MM.1S (cell line): Measurements from ENCODE around the gene KDM4C.

Source experiments
- DNase-seq: peaks from one replicate; pipeline ENCODE4 v3.0.0-alpha.2; 2015
- H2AFZ ChIP-seq: fragments of 300-600 bp; sonication (generic); 2 replicates; pipeline ENCODE4 v1.6.0; 2016; ENCODE audit warnings: antibody characterized with exemption, low read length
- H3F3A ChIP-seq: fragments of 300-600 bp; sonication (generic); 2 replicates; pipeline ENCODE4 v1.6.1; 2016; ENCODE audit warnings: mild to moderate bottlenecking, antibody characterized with exemption, low read length, moderate library complexity, mixed read lengths; ENCODE audit not compliant: insufficient read depth
- H3K27ac ChIP-seq: fragments of 300-600 bp; sonication (generic); 2 replicates; pipeline ENCODE4 v1.5.1; 2016; ENCODE audit warnings: mild to moderate bottlenecking, low read length
- H3K27me3 ChIP-seq: fragments of 300-600 bp; sonication (generic); replicated peaks from 2 replicates; pipeline ENCODE4 v1.6.0; 2016; ENCODE audit warnings: low read length; ENCODE audit not compliant: insufficient read depth
- H3K36me3 ChIP-seq: fragments of 300-600 bp; sonication (generic); replicated peaks from 2 replicates; pipeline ENCODE4 v1.6.1; 2016; ENCODE audit warnings: mild to moderate bottlenecking, low read length, mixed read lengths; ENCODE audit not compliant: insufficient read depth
- H3K4me1 ChIP-seq: fragments of 300-600 bp; sonication (generic); 2 replicates; pipeline ENCODE4 v1.6.1; 2016; ENCODE audit warnings: low read length, mixed read lengths
- H3K4me2 ChIP-seq: fragments of 300-600 bp; sonication (generic); 2 replicates; pipeline ENCODE4 v1.6.0; 2016; ENCODE audit warnings: low read depth, low read length
- H3K4me3 ChIP-seq: fragments of 300-600 bp; sonication (generic); 2 replicates; pipeline ENCODE4 v1.5.1; 2016; ENCODE audit warnings: low read length, mixed read lengths
- H3K79me2 ChIP-seq: fragments of 300-600 bp; sonication (generic); 2 replicates; pipeline ENCODE4 v1.6.1; 2016; ENCODE audit warnings: mixed run types, low read length, mixed read lengths
- H3K9ac ChIP-seq: fragments of 300-600 bp; sonication (generic); 2 replicates; pipeline ENCODE4 v1.6.1; 2016; ENCODE audit warnings: low read length, mixed read lengths
- H3K9me2 ChIP-seq: fragments of 300-600 bp; sonication (generic); replicated peaks from 2 replicates; pipeline ENCODE4 v1.6.1; 2016; ENCODE audit warnings: mild to moderate bottlenecking, low read length, mixed read lengths; ENCODE audit not compliant: insufficient read depth
- H3K9me3 ChIP-seq: fragments of 300-600 bp; sonication (generic); replicated peaks from 2 replicates; pipeline ENCODE4 v1.6.1; 2016; ENCODE audit warnings: mild to moderate bottlenecking, low read length, mixed read lengths; ENCODE audit not compliant: insufficient read depth
- H4K20me1 ChIP-seq: fragments of 300-600 bp; sonication (generic); 2 replicates; pipeline ENCODE4 v1.6.1; 2016; ENCODE audit warnings: mild to moderate bottlenecking, low read length, moderate library complexity, mixed read lengths; ENCODE audit not compliant: insufficient read depth
- CTCF ChIP-seq: fragments of 300-600 bp; sonication (generic); IDR thresholded peaks from 2 replicates; pipeline ENCODE4 v1.5.1; 2016; ENCODE audit warnings: antibody characterized with exemption, low read length, mixed read lengths
- EZH2 ChIP-seq: fragments of 300-600 bp; sonication (generic); optimal IDR thresholded peaks from 2 replicates; pipeline ENCODE3; 2017; ENCODE audit warnings: low read depth, mild to moderate bottlenecking, antibody characterized with exemption, low read length, mixed read lengths
- EZH2phosphoT487 ChIP-seq: fragments of 300-600 bp; sonication (generic); IDR thresholded peaks from 2 replicates; pipeline ENCODE4 v1.6.1; 2018; ENCODE audit warnings: antibody characterized with exemption, low read length

Gene KDM4C

GRCh38 chr9:7185612-7186011 lies 427.8 kb downstream of the KDM4C start:
- no peak overlapping the region for H3K4me2 ChIP-seq
- H4K20me1 ChIP-seq = no peaks in the 10 kb centered on the region
- no peak for TF ChIP-seq EZH2phosphoT487
- no peak for TF ChIP-seq EZH2
- TF ChIP-seq CTCF = no peak
- H3K9me2 ChIP-seq = no peaks in the 10 kb centered on the region
- no peaks in the 10 kb centered on the region for H3F3A ChIP-seq
- no peaks in the 10 kb centered on the region for H3K4me1 ChIP-seq
- no peaks in the 10 kb centered on the region for H3K36me3 ChIP-seq
- no peaks in the 10 kb centered on the region for H3K9me3 ChIP-seq
- H2AFZ ChIP-seq = no peak overlapping the region
- H3K79me2 ChIP-seq = no peaks in the 10 kb centered on the region
- no peaks in the 10 kb centered on the region for H3K27me3 ChIP-seq
- no peak overlapping the region for H3K9ac ChIP-seq
- DNase-seq = no peak
- H3K4me3 ChIP-seq = no peak overlapping the region
- H3K27ac ChIP-seq = no peak overlapping the region

- no peak overlapping the region for H3K27ac ChIP-seq
- H4K20me1 ChIP-seq = no peaks in the 10 kb centered on the region
- H3K9me3 ChIP-seq = no peaks in the 10 kb centered on the region
- no peaks in the 10 kb centered on the region for H3F3A ChIP-seq
- H3K36me3 ChIP-seq = no peaks in the 10 kb centered on the region
- no peaks in the 10 kb centered on the region for H3K27me3 ChIP-seq
- no peaks in the 10 kb centered on the region for H3K79me2 ChIP-seq
- H3K4me3 ChIP-seq = no peak overlapping the region
- DNase-seq = peak; percentile 29
- TF ChIP-seq EZH2phosphoT487 = no peak
- peak; percentile 64 for TF ChIP-seq CTCF
- no peaks in the 10 kb centered on the region for H3K4me1 ChIP-seq
- H2AFZ ChIP-seq = no peak overlapping the region
- no peaks in the 10 kb centered on the region for H3K9me2 ChIP-seq
- H3K4me2 ChIP-seq = no peak overlapping the region
- H3K9ac ChIP-seq = no peak overlapping the region
These were observed 428.4 kb downstream of the KDM4C start for GRCh38 chr9:7186175-7186574.

GRCh38 chr9:7192266-7192665 lies 434.5 kb downstream of the KDM4C start:
- Histone ChIP-seq H3K27me3 (no peaks in the 10 kb centered on the region), H3K36me3 (no peaks in the 10 kb centered on the region), H3K79me2 (no peaks in the 10 kb centered on the region), H2AFZ (no peak overlapping the region), H3K4me2 (no peak overlapping the region), H3K9ac (no peak overlapping the region), H3K9me2 (no peaks in the 10 kb centered on the region), H3F3A (no peaks in the 10 kb centered on the region), H3K27ac (no peak overlapping the region), H4K20me1 (no peaks in the 10 kb centered on the region), H3K9me3 (no peaks in the 10 kb centered on the region), H3K4me1 (no peaks in the 10 kb centered on the region), H3K4me3 (no peak overlapping the region)
- no peak for DNase-seq
- TF ChIP-seq EZH2 = no peak
- no peak for TF ChIP-seq EZH2phosphoT487
- TF ChIP-seq CTCF = no peak
